Fibroblast of mammary gland (primary cell): Measurements from ENCODE around the gene SETD6.

ENCODE experiments used
- DNase-seq: peaks from one replicate; pipeline ENCODE4 v3.0.0-alpha.2; 2010; ENCODE audit warnings: low read depth
- H3K4me3 ChIP-seq: 2 replicates; pipeline ENCODE4 v1.5.1; 2011; ENCODE audit warnings: low read depth, mild to moderate bottlenecking, low read length, moderate library complexity; ENCODE audit not compliant: control insufficient read depth
- CTCF ChIP-seq: conservative IDR thresholded peaks from 2 replicates; pipeline ENCODE4 v1.5.1; 2011; ENCODE audit warnings: low read depth, low read length, inconsistent platforms; ENCODE audit not compliant: control insufficient read depth, insufficient read depth

SETD6 gene

GRCh38 chr16:58519707-58520106 lies 4.4 kb downstream of the SETD6 start:
- no peak for TF ChIP-seq CTCF
- H3K4me3 ChIP-seq = no peak overlapping the region
- DNase-seq = no peak

- TF ChIP-seq CTCF = no peak
- no peak overlapping the region for H3K4me3 ChIP-seq
- peak; percentile 25 for DNase-seq
Measured at GRCh38 chr16:58530179-58530578, 14.9 kb downstream of the SETD6 start.

- no peak for TF ChIP-seq CTCF
- no peak for DNase-seq
- no peak overlapping the region for H3K4me3 ChIP-seq
Measured at GRCh38 chr16:58532414-58532813, 17.1 kb downstream of the SETD6 start.

GRCh38 chr16:58533751-58534470 lies 18.6 kb downstream of the SETD6 start:
- DNase-seq = peak; percentile 32
- TF ChIP-seq CTCF = no peak
- H3K4me3 ChIP-seq = no peak overlapping the region

- DNase-seq = no peak
- TF ChIP-seq CTCF = no peak
- no peak overlapping the region for H3K4me3 ChIP-seq
Measured at GRCh38 chr16:58535100-58535499, 19.8 kb downstream of the SETD6 start.

GRCh38 chr16:58536278-58536677 lies 21.0 kb downstream of the SETD6 start:
- no peak for DNase-seq
- no peak for TF ChIP-seq CTCF

More at GRCh38 chr16:58536278-58536677, 21.0 kb downstream of the SETD6 start:
- no peak overlapping the region for H3K4me3 ChIP-seq
